Measurements from ENCODE around the gene SMIM44.

The SMIM44 gene

GRCh38 chr19:3467437-3468198 lies 15.6 kb downstream of the SMIM44 start:
- no peaks in the 10 kb centered on the region for H3K9me3 ChIP-seq (ENCODE audit: insufficient read depth, low read length)
- no peak overlapping the region for H3K27ac ChIP-seq (ENCODE audit: low read length)
- H3K4me3 ChIP-seq (ENCODE audit: low read length): no peak overlapping the region
- no peaks in the 10 kb centered on the region for H3K27me3 ChIP-seq (ENCODE audit: low read depth, low read length)
- H4K20me1 ChIP-seq (ENCODE audit: insufficient read depth, low read length): no peaks in the 10 kb centered on the region
- H3K4me1 ChIP-seq (ENCODE audit: low read length): no peaks in the 10 kb centered on the region
- no peak overlapping the region for H3K4me2 ChIP-seq (ENCODE audit: low read length)
- H2AFZ ChIP-seq (ENCODE audit: low read depth, low read length): no peak overlapping the region
- peaks cover 6% of the 10 kb centered on the region for H3K36me3 ChIP-seq (replicated peaks; ENCODE audit: low read depth, low read length)
- TF ChIP-seq CTCF (IDR thresholded peaks at IDR 0.05; ENCODE audit: low read depth, low read length) (no peak), EZH2phosphoT487 (IDR thresholded peaks at IDR 0.05; ENCODE audit: low read depth) (no peak)
- no peak overlapping the region for H3K9ac ChIP-seq (ENCODE audit: low read length)
- H3K79me2 ChIP-seq (ENCODE audit: low read length): no peaks in the 10 kb centered on the region

GRCh38 chr19:3466635-3467034 lies 16.6 kb downstream of the SMIM44 start:
- H3K9me3 ChIP-seq (ENCODE audit: insufficient read depth, low read length): no peaks in the 10 kb centered on the region
- TF ChIP-seq CTCF (IDR thresholded peaks at IDR 0.05; ENCODE audit: low read depth, low read length) (no peak), EZH2phosphoT487 (IDR thresholded peaks at IDR 0.05; ENCODE audit: low read depth) (no peak)
- no peaks in the 10 kb centered on the region for H3K4me1 ChIP-seq (ENCODE audit: low read length)
- H4K20me1 ChIP-seq (ENCODE audit: insufficient read depth, low read length): no peaks in the 10 kb centered on the region
- H3K27ac ChIP-seq (ENCODE audit: low read length): no peak overlapping the region
- no peak overlapping the region for H3K4me3 ChIP-seq (ENCODE audit: low read length)
- H2AFZ ChIP-seq (ENCODE audit: low read depth, low read length): no peak overlapping the region
- H3K79me2 ChIP-seq (ENCODE audit: low read length): no peaks in the 10 kb centered on the region
- peaks cover 6% of the 10 kb centered on the region for H3K36me3 ChIP-seq (replicated peaks; ENCODE audit: low read depth, low read length)
- H3K4me2 ChIP-seq (ENCODE audit: low read length): no peak overlapping the region
- H3K9ac ChIP-seq (ENCODE audit: low read length): no peak overlapping the region
- no peaks in the 10 kb centered on the region for H3K27me3 ChIP-seq (ENCODE audit: low read depth, low read length)

GRCh38 chr19:3465552-3465951 lies 17.7 kb downstream of the SMIM44 start:
- no peaks in the 10 kb centered on the region for H3K27me3 ChIP-seq (ENCODE audit: low read depth, low read length)
- no peak overlapping the region for H3K4me3 ChIP-seq (ENCODE audit: low read length)
- H3K4me2 ChIP-seq (ENCODE audit: low read length): no peak overlapping the region
- H2AFZ ChIP-seq (ENCODE audit: low read depth, low read length): no peak overlapping the region
- no peaks in the 10 kb centered on the region for H3K4me1 ChIP-seq (ENCODE audit: low read length)
- H4K20me1 ChIP-seq (ENCODE audit: insufficient read depth, low read length): no peaks in the 10 kb centered on the region
- H3K79me2 ChIP-seq (ENCODE audit: low read length): no peaks in the 10 kb centered on the region
- H3K27ac ChIP-seq (ENCODE audit: low read length): no peak overlapping the region
- H3K36me3 ChIP-seq (replicated peaks; ENCODE audit: low read depth, low read length): peaks cover 6% of the 10 kb centered on the region
- TF ChIP-seq EZH2phosphoT487 (IDR thresholded peaks at IDR 0.05; ENCODE audit: low read depth): no peak
- TF ChIP-seq CTCF (IDR thresholded peaks at IDR 0.05; ENCODE audit: low read depth, low read length): no peak
- no peaks in the 10 kb centered on the region for H3K9me3 ChIP-seq (ENCODE audit: insufficient read depth, low read length)
- H3K9ac ChIP-seq (ENCODE audit: low read length): no peak overlapping the region

- no peak overlapping the region for H2AFZ ChIP-seq (ENCODE audit: low read depth, low read length)
- no peak overlapping the region for H3K27ac ChIP-seq (ENCODE audit: low read length)
- no peak for TF ChIP-seq EZH2phosphoT487 (IDR thresholded peaks at IDR 0.05; ENCODE audit: low read depth)
- no peak for TF ChIP-seq CTCF (IDR thresholded peaks at IDR 0.05; ENCODE audit: low read depth, low read length)
- no peaks in the 10 kb centered on the region for H3K27me3 ChIP-seq (ENCODE audit: low read depth, low read length)
- H4K20me1 ChIP-seq (ENCODE audit: insufficient read depth, low read length): 0 out of 2 replicates have a peak, but pooled peaks cover 3% of the 10 kb centered on the region
- no peaks in the 10 kb centered on the region for H3K79me2 ChIP-seq (ENCODE audit: low read length)
- no peak overlapping the region for H3K4me2 ChIP-seq (ENCODE audit: low read length)
- no peaks in the 10 kb centered on the region for H3K4me1 ChIP-seq (ENCODE audit: low read length)
- no peaks in the 10 kb centered on the region for H3K9me3 ChIP-seq (ENCODE audit: insufficient read depth, low read length)
- no peak overlapping the region for H3K4me3 ChIP-seq (ENCODE audit: low read length)
- no peak overlapping the region for H3K9ac ChIP-seq (ENCODE audit: low read length)
- H3K36me3 ChIP-seq (replicated peaks; ENCODE audit: low read depth, low read length): peaks cover 12% of the 10 kb centered on the region
Measured at GRCh38 chr19:3464587-3465235, 18.5 kb downstream of the SMIM44 start.
